GM19025 (cell line): ENCODE measurements around the gene CTCF.

Experiments used
- ATAC-seq: cut with Tn5 transposase; IDR thresholded peaks from one replicate; pipeline ENCODE4 v1.9.1; 2021; ENCODE audit warnings: mild to moderate bottlenecking, low read depth, moderate library complexity; ENCODE audit not compliant: unreplicated experiment

The CTCF gene

DNA sequence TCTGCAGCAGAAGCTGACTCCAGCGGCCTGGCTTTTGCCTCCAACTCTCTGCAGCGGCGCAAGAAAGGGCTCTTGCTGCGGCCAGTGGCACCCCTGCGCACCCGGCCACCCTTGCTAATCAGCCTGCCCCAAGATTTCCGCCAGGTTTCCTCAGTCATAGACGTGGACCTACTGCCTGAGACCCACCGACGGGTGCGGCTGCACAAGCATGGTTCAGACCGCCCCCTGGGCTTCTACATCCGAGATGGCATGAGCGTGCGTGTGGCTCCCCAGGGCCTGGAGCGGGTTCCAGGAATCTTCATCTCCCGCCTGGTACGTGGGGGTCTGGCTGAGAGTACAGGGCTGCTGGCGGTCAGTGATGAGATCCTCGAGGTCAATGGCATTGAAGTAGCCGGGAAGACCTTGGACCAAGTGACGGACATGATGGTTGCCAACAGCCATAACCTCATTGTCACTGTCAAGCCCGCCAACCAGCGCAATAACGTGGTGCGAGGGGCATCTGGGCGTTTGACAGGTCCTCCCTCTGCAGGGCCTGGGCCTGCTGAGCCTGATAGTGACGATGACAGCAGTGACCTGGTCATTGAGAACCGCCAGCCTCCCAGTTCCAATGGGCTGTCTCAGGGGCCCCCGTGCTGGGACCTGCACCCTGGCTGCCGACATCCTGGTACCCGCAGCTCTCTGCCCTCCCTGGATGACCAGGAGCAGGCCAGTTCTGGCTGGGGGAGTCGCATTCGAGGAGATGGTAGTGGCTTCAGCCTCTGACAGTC lies 99.7 kb downstream of the CTCF start:
- ATAC-seq, result no peak

DNA sequence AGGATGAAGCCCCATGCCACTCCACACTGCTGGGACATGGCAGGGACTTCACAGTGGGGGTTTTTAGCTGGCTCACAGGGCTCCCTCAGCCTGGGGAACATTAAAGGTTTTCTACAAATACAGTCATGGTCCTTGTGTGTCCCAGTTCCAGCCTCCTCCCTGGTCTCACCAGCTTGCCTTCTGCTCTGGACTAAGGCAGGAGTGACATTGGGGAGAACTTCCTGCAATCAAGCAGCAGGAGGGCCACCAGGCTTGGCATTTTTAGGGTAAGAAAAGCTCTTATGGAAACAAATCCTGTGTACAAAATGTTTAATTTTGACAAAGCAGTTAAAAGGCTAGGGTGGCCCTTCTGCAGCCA lies 100.3 kb downstream of the CTCF start:
- no peak for ATAC-seq

DNA sequence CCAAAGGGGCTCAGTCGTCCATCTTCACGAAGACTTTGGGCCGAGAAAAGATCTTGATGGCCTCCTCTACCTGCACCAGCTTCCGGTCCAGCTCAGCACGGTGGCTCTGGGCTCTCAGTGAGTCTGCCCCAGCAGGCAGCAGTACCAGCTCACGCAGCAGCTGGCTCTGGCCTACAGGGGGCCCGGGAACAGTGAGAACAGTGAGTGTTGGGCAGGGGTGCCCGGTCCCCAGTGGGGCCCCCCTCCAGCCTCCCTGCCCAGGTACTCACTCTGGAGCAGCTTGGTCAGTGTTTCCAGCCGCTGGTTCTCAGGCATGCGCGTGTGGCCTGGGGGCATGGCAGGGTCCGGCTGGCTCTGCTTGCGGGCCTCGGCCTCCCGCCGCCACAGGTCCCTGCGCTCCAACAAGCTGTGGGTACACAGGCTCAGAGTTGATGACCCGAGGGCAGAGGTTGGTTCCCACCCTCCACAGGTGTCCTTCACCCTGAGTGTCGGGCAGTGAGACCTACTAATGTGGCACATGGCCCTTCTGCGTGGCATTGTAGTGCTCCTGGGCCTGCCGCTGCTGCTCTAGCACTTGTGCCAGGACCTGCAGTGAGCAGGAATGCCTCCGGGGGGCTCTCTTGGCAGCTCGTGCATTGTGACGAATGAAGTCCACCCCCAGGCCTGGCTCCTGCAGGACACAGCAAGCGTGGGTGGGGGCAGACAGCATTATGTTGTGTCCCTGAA lies 101.0 kb downstream of the CTCF start:
- no peak for ATAC-seq

DNA sequence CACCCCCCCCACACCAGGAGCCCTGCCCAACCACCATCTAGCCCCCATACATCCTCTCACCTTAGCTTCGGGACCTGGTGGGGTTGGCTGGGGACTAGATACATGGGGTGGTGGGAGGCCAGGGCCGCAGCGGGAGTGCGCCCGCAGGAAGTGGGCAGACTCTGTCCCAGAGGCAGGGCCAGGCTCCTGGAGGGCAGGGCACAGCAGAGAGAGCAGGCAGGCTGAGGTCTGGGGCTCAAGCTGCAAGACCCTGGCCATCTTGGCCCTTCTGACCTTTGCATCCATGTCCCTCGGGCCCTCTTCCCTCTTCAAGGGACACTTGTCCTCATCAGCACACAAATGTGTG lies 101.5 kb downstream of the CTCF start:
- no peak for ATAC-seq

DNA sequence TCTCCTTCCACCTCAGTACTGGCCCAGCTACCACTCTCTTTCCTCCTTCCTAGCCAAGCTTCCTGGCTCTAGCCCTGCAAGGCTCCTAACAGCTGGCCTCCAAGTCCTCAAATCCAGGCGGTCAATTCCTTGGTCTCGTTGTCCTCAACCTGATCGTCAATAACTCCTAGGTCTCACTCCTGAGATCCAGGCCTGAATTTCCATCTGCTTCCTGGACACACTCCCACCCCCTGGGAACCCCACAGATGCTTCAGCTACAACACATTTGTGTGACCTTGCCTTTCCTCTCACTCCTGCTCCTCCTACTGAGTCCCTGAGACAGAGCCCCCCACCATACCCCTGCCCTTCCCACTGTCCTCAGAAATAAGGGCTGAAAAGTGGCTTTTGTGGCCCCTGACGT lies 101.9 kb downstream of the CTCF start:
- ATAC-seq, result no peak

DNA sequence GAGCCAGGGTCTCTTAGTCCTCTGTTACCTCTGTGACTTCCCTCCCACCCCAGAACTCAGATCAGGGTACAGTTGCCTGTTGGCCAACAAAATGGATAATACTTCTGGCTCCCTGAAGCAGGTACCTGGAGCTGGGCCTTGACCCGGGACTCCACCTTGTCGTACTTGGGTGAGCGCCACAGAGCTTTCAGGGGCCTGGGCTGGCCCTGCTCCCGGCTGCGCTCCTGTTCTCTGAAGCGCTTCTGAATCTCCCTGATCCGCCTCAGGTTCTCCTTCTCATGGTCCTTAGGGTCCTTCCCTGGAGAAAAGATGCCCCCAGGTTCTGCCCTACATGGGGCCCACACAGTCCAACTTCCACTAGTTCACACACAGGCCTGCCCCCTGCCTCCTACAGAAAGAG lies 102.5 kb downstream of the CTCF start:
- no peak for ATAC-seq

DNA sequence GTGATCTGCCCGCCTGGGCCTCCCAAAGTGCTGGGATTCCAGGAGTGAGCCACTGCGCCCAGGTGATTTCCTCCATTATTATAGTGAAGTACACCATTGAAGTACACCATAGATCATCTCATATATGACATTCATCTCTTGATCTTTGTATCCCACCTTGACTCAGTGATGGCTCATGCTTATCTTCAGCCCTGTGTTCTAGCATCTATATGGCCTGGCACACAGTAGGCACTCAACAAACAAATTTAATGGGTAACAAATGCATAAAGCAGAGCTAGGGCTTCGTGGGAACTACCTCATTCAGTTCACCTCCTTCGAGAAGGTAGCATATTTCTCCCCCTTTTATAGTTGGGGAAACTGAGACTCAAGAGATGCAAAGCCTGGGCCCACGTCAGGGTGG lies 103.3 kb downstream of the CTCF start:
- no peak for ATAC-seq

DNA sequence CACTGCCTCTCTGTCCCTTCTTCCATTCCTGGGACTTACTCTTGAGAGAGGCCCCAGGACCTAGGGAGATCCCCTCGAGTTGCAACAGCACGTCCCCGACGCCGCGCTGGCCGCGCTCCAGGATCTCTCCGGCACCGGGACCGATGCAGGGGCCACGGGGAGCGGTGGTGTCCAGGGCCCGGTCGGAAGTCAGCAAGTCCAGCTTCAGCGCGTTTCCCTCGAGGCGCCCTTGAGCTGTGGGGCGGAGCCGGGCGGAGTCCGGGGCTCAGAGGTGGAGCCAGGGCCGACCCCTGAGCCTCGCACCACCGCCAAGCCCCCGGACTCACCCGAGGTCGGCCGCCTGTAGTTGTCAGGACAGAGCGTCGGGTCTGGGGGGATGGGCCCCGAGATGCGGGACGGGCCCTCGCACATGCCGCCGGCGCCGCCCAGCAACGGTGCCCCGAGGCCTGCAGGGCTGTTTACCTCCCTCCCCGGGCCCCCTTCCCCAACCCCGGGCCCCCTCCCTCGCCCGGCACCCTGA lies 103.8 kb downstream of the CTCF start:
- ATAC-seq, result peak; percentile 5

DNA sequence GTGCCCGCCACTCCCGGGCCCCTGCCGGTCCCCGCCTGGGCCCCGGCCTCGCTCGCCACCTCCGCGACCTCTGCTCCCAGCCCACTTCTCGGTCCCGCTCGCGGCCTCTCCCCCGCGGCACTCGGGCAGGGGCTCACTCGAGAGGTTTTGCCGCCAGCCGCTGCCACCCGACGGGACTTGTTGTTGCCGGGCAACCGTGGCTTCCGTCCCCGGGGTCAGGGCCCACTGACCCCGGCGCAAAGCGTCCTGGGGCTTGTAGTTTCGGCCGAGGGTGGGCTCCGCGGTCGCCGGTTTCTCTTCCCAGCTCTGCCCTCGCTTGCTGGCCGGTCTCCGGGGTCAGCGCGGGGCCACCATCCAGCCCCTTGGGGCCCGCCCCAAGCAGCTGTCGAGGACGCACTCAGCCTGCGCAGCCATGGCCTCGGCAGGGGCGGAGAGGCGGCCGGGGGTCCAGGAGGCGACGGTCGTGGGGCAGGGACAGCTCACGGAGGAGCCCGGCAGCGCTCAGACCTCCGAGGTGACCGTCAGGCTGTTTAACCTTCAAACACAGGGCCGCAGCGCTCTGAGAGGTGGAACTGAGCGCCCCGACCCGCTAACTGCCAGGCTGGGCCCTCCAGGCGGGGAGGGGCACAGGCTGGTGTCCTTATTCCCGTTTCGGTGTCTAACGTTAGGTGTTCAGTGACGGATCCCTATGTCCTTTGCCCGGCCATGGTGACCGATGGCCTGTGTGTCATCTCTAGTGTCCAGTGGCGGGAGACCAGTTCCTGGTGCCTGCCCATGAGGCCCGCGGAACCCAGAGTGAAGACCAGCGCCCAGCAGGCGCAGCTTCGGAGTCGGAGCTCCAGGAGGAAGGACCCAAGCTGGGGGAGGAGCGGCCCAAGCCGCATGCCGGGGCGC lies 104.5 kb downstream of the CTCF start, which contains the start of the genes C16orf86 and ENKD1:
Gene C16orf86 (plus strand): TSS at position 256 of the 894 bp plus-strand sequence. CDS start 157 bp downstream, at position 413.
Gene ENKD1 (minus strand): TSS at position 192 of the 894 bp plus-strand sequence. CDS start 308 bp downstream, outside the sequence.
- ATAC-seq, result peak; percentile 68

DNA sequence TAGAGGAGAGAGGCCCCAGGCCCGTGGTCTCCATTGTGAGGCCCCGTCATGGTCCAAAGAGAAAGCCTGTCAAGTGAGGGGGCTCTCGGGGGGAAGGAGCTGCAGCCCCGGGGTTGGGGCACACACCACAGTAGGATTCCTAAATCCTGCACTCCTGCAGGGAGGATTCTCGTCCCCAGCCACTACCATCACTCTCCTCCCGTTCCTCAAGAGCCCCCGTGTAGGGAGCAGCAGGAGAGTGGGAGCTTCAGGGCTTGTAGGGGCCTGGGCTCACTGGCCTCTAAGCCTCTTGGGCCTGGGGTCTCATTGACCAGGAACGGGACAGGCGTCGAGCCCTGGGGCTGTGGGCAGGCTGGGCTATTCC lies 105.1 kb downstream of the CTCF start:
- no peak for ATAC-seq

DNA sequence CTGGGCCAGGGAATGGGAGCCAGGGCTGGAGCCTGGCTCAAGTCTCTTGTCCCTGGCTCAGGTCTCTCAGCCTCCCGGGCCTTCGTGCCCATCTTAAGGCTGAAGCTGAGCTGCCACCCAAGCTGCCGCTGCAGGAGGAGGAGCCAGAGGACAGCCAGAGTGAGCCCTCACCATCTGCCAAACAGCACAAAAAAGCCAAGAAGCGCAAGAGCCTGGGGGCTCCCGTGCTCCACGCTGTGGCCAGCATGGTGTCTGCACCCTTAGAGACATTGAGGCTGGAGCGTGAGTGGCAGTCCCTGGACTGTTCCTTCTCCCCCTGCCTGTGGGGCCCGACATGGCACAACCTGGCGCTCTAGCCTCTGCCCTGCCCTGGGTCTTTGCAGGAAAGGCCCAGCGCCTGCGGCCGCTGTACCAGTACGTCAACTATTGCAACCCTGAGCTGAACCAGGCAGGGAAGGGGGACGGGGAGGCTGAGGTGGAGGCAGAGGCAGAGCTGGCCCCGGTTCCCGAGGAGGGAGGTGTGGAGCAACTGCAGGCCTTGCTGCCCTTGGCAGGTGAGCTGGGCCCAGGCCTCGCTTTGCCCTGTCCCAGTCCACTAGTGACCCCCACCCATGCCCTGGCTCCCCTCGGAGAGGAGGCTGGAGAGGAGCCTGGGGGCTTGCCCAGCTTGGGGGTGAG lies 105.6 kb downstream of the CTCF start:
- peak; percentile 69 for ATAC-seq

DNA sequence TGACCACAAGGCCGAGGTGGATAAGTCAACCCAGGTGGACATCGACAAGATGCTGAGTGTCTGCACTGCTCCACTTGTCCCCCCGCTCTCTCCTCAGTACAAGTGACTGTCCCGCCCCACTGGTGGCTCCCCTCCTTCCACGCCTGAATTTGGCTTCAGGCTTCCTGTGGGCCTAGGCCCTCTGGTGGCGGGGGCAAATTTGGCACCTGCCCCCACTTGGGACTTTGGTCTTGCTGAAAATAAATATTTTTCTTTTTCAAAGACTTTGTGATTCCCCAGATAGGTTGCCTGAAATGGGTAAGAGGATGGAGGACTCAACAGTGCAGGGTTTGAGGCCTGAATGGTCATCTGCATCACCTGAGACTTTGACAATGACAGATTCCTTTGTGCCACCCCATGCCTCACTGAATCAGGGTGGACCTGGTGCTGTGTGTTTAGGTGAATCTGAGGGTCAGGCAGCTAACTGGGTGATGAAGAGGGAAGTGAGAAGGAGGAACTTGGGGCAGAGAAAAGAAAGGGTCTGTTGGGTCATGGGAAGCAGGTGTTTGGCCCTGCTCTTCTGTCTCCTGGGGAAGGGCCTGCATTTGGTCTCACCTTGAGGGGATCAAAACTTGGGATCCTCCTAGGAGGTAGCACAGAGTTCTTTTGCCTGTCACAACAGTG lies 106.3 kb downstream of the CTCF start:
- no peak for ATAC-seq

DNA sequence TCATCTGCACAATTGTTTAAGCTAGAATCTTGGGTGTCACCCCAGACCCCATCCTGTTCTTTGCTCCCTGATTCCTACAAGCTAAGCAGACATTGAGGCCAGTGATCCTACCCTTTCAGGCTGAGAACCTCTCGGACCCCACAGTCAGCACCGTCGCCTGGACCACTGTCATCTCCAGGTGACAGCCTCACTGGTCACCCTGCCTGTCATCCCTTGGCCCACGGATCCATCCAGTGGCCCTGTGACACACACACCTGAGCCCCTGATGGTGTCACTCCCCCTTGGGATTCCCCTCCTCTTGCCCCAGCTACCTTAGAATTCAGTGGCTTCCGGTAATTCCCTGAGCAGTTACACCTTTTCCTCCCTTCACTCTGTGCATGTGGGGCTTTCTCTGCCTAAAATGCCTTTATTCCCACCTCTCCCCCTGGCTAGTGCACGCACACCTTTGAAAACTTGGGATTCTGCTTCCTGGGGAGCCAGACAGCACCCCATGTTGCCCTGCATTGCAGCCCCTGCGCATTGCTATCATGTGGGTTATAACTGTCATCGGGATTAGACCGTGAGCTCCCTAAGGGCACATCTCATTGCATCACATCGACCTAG lies 107.3 kb downstream of the CTCF start:
- no peak for ATAC-seq

DNA sequence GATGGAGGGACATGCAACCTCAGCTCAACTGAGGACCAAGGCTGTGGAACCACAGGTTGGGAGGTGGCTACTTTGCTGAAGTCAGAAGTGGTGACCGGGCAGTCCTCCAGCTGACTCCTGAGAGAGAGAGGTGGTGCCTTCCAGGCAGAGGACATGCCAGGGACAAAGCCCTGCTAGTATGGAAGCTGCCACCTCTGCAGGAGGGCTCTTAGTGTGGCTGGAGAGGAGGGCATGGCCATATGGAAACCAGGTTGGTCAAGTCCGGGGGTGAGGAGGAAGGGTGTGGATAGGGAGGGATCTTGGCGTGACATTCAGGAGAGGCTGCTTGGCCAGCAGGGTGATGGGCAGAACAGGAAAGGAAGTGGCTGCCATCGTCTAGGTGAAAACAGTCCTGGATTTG lies 110.0 kb downstream of the CTCF start:
- no peak for ATAC-seq

DNA sequence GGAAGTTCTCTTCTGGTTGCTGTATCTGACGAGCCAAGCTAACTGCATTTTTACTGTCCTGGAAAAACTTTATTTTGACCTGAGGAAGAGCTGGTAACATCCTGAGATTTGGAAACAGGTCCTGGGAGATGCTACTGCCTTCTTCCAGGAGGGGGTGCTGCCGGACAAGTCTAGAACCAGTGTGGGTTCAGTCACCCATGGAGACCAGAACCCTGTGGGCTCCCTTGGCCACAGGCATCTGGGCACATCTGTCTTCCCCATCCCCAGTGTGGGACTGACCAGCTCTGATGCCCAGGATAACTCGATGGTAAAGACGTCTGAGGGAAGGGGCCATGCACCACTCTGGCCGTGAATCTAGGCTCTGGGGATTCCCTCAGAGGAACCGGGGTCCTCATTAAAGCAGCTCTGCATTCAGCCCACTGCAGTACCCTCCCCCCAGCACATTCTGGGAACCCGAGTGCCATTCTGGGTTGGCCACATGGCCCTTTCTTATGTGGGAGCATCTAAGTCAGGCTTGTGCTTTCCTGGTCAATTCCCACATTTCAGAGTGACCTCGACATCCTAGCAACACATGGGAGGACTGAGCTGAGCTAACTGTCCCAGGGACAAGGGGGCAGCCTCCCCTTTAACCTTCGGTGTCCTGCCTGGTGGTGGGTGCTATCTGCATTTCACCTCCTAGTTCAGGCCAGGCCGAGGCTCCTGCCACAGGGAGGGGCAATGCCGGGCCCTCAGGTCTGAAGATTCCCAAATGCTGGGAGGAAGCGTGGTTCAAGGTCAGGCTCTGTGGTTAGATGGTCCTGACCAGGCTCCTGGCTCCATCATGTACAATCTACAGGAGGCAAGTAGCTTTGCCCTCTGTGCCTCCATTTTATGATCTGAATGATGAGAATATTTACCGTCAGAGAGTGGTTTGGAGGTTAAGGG lies 110.7 kb downstream of the CTCF start:
- no peak for ATAC-seq

DNA sequence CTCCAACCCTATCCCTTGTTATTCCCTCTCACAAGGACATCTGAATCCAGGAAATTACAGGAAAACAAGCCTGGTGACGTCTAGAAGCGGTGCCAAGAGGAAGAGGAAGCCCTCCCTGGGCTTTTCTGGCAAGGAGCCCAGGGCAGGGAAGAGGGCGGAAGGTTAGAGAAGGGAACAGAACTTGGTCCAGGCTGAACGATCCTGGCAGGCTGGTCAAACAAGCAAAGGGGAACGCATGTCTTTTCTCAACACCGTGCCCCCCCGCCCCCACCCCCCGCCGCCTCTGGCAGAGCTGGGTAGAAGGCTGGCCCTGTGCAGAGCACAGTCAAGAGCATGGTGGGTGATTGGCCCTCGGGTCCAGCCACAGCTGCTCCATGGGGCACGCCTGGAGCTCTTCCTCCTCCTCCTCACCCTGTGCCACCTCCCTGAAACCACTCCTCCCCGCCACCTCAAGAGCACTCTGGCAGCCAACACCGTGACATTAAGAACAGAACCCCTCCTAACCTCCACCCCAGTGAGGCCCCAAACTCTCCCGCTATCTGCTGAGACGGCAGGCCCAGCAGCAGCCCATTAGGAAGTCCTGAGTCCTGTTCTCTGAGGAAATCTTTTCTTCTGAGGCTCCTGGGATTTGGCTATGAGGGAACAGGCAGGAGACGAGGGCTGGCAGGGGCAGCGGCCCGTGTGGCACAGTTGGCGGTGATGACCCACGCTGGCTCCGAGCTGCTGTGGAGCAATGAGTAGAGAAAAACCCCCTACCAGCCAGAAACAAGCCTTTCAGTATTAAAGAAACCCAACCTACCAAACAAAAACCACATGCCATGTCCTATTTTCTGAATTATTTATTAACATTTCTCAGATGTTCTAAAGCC lies 111.6 kb downstream of the CTCF start:
- no peak for ATAC-seq

DNA sequence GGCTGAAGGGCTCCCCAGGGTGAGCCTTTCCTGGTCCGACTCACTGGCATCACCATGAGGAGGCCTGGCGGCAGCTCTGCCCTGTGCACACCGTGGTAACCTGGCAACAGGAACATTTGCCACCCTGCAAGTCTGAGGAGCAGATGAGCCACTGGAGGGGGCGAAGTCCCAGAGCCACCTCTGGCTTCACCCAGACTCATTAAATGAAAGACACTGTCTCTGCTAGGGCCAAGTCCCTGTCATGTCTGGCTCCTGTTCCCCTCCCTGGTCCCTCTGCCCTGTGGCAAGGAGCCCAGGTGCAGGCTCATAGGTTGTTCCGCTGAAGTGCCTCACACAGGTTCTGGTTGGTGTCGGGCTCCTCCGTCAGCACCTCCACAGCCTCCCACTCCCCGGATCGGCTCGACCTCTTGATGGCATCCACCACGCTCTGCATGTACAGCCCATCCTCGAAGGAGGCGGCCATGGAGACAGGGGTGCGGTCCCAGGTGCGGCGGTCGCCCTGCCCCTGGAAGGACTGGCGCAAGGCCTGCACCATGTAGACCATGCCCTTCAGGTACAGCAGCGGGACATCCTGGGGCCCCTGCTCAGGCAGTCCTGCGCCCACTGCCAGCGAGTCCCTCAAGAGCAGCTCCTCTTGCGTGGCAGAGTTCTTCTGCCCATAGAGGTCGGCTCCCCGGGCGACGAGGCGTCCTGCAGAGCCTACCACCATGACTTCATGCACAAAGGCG lies 112.7 kb downstream of the CTCF start:
- no peak for ATAC-seq
